D341Med (cell line): ENCODE results near the gene MOB3B.
"Not testable (repeated sequence)": the region's sequence is repeated elsewhere in the genome, so short reads cannot be mapped to it uniquely, and the experiment has no call there.

ENCODE experiments used
- DNase-seq: peaks from one replicate; pipeline ENCODE4 v3.0.0; 2012; ENCODE audit warnings: low spot score

MOB3B gene

DNA sequence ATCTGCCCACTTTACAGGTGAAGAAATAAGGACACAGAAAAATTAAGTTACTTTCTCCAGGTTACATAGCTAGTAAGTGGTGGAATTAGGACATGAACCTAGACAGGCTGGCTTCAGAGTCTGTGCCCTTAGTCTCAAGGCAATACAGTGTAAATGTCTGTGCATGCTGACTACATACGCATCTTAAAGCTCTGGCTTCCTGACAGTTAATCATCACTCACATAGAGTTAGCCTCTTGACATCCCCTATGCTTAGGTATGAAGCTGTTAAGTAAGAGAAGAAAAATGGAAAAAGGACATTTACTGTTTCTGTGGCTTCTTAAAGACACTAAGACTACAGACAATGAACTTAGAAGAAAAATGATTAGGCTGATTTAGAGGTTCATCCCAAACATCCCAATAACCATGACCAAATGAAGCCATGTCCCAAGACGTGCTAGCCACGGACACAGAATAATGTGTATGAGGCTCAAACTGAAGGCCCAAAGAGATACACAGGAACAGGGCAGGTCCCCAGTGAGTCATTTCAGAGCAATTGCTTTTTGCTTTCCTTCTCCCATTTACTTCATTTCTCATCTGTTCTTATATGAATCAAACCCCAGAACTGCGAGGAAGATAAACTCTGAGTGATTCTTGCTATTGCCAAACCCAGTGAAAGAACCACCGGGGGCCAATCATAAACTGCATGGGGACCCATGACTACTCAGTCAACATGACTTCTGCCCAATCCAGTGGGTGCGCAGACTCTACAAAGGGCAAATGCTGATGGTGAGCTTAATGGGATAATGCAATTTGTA lies 105.5 kb downstream of the MOB3B start:
- DNase-seq, result no peak

DNA sequence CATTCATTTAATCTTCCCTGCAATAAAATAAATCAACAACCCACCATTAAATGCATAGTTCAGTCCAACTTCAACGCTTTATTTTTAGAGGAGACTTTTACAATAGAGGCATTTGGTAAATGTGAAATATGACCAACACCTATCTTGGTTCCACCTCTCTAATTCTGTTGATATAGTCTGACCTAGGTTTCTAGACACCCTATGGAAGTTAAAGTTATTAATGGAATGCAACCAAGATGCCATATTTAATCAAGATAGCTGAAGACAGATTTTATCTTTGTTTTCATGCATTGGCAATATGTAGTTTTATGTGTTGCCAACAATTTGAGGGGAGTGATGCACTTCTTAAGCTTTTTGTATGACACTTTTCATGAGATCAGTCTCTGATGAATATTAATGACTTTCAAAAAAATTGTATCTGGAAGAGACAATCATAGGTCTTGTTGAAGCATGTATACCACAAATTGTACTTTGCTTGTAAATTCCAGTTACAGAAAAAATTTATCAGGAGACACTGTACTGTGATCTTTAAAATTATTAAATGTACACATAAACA lies 107.3 kb downstream of the MOB3B start:
- no peak for DNase-seq

DNA sequence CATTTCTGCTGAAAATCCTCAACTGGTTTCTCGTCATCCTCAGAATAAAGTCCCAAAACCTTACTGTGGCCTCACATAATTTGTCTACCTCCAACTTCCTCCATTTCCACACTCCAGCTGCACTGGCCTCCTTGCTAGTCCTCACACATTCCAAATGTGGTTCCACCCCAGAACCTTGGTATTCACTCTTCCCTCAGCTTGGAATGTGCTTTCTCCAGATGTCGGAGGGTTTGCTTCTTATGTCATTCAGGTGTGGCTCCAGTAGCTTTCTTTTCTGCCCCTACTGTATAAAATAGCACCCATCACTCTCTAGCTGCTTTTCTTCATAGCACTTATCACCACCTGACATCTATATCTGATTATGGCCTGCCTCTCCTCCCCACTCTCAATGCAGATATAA lies 108.0 kb downstream of the MOB3B start:
- no peak for DNase-seq

DNA sequence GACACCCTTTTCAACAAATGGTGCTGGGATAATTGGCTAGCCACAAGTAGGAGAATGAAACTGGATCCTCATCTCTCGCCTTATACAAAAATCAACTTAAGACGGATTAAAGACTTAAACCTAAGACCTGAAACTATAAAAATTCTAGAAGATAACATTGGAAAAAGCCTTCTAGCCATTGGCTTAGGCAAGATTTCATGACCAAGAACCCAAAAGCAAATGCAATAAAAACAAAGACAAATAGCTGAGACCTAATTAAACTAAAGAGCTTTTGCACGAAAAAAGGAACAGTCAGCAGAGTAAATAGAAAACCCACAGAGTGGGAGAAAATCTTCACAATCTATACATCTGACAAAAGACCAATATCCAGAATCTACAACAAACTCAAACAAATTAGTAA lies 110.1 kb downstream of the MOB3B start:
- DNase-seq, result not testable (repeated sequence)

DNA sequence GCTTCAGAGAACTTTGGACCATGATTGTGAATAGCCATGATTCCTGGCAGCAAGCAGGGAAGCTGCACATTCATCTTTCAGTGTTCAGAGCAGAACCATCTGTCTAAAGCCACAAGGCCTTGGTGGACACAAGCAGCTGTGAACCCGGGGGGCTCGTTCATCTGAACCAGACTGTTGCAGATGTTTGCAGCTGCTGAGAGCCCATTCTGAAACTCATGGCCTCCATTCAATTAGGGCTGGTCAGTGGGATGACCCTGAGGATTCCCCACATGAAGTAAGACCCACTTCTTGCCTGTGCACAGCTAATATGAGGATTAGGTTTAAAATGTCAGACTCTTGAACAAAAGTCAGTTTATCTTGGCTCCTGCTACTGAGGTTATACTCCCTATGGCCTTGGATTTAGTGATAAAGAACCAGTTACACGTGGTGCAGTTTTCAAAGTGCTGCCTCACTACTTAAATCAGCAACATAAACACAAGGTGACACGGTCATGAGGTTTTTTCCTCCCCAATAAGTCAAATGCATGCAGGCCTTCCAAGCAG lies 115.3 kb downstream of the MOB3B start:
- DNase-seq, result no peak

DNA sequence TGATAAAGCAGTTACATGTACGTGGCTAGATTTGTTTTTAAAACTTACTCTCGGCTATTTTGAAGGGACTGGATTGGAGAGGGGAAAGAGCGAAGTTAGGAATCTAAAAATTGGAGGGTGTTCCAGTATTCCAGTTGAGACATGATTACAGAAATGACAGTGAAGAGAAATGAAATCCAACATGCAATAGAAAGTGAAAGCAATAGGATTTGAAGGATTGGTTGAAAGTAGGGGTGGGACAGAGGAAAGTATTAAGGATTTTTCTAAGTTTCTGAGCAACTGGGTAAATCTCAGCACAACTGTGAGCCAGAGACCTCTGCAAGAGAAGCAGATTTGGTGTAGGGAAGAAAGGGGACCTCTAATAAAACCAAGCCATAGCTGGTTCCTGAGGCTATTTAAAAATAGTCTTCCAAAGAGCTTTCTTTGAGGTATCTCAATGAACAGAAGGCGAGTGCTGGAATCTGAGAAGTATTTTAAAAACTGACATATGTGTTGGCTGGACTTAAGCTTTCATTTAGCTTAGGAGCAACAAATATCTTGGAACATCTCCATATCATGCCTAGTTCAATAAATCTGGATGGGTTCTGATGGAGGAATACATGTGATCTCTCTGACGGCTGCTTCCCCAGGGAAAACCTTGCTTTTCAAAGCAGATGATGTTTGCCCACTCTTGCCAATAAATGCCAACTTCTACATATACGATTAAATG lies 115.9 kb downstream of the MOB3B start:
- DNase-seq, result no peak

DNA sequence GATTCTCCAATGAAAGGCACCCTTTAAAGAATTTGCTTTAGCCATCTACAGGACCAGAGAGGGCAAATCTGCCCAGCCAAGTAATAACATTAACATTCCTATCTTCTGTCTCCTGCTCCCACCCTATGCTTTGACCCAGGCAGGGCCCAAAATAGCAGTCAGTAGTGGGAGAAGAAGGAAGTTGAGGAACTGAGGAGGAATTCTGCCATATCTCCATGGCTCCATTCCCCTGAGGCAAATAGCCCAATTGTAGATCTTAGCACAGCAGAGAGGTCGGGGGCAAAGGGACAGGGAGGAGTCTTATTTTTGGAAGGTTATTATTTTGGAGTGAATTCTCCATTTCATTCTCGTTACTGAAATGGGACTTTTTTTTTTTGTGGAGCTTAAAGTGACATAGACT lies 116.7 kb downstream of the MOB3B start:
- DNase-seq, result no peak

DNA sequence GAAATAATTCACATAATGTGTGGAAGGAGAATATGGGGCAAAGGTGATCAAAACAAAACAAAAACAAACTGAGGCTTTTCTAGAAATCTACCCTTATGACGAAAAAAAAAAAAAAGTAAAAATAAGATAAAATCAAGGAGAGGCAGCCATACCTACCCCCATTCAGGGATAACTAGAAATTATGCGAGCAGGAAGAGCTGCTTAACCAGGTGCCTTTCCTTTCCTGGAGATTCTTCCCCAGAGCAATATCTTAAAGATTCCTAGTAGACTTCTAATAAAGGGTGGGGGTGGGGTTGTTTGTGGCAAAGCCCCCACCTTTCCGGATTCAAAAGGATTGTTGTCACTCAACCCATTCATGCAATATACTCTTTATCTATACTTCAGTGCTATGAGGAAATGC lies 117.5 kb downstream of the MOB3B start:
- no peak for DNase-seq

DNA sequence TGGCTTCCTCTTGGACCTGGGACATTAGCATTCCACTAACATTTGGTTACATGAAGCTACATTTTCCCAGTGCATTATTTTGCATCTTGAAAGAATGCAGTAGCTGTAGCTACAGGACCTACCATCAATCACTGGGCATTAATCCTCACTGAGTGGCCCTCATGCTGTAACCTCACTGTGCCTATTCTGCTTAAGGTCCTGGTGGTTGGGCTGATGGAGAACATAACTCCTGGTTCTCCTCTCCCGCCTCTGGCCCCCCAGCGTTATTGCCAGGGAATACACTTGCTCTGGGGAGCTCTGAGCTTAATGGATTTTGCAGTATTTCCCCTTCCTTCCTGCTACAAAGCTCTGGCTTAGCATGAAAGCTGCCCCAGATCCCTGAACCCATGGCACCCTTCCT lies 121.1 kb downstream of the MOB3B start:
- DNase-seq, result no peak

DNA sequence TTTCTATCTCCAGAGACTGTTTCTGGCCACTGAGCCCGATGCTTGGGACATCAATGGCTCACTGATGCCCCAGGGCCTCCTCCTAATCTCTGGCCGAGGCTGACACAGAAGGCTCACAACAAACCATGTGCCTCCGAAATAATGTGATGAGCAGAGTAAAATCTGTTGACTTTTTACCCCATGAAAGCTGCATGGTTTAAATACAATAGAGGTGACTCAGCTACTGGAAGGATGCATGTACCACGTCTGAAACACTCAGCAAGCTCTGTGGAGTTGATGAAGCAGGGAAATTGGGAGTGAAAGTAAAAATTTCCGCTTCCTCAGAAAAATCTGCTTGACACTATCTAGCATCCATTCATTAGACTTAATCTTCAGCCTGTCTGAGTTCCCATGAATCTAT lies 121.6 kb downstream of the MOB3B start:
- no peak for DNase-seq

DNA sequence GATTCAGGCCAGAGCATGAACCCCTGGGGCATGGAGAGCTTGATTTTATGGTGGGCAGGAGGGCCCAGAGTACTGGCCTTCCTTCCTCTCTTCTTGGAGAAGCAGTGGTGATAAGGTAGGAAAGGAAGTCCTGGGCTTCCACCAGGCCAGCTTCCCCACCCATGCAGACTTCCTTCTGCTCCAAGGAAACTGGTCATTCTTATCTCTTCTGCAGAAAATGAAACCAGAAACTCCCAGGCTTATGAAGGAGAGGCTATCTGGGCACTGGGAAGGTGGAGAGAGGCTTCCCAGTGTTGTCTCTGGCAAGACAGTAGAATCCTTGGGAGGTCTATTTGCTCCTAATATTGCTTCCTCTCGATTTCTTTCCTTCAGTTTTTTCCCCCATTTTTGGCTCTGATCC lies 122.1 kb downstream of the MOB3B start:
- DNase-seq, result no peak

DNA sequence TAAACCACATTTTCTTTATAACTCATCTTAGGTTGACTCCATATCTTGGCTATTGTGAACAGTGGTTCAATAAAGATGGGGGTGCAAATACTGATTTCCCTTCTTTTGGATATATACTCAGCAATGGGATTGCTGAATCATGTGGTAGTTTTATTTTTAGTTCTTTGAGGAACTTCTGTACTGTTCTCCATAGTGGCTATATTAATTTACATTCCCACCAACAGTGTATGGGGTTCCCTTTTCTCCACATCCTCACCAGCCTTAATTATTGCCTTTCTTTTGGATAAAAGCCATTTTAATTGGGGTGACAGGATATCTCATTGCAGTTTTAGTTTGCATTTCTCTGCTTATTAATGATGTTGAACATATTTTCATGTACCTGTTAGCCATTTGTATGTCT lies 125.0 kb downstream of the MOB3B start:
- no peak for DNase-seq

DNA sequence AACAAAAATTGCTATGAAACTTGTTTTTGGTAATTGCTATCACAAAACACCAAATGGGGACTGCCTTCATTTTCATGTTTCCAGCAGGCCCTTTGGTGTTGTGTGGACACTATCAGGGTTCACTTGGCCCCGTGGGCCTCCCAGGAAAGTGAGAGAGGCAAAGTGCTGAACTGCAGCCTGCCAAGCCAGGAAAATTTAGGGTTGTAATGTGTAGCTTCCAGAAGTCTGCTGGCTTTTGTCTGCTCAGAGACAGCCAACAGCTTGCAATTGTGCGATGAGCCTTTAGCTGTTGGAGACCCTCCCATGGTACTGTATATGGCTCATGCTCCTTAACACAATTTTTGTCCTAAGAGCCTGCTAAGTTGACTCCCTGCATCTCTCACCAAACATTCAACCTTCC lies 127.0 kb downstream of the MOB3B start:
- no peak for DNase-seq

DNA sequence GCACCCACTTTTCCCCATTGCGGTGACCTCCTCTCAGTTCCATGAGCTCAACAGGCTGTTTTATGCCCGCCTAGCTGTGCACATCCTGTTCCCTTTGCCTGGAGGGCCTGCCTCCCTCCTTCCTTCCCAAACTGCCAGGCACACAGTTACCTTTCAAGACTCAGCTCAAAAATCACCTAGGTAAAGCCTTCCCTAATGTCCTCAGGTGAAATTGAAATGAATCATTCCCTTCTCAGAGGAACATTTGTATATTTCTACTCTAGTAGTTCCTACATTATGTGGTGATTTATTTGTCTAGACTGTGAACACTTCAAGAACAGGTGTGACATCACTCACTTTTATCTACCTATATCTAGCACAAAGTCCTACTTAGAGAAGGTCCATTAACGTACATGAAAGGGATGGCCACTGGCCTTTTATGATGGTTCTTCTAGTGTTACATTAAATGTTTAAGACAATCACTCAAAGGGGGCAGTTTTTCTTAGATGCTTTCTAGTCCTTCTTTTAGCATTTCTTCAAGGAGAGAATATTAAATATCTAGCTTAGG lies 129.2 kb downstream of the MOB3B start:
- DNase-seq, result no peak

DNA sequence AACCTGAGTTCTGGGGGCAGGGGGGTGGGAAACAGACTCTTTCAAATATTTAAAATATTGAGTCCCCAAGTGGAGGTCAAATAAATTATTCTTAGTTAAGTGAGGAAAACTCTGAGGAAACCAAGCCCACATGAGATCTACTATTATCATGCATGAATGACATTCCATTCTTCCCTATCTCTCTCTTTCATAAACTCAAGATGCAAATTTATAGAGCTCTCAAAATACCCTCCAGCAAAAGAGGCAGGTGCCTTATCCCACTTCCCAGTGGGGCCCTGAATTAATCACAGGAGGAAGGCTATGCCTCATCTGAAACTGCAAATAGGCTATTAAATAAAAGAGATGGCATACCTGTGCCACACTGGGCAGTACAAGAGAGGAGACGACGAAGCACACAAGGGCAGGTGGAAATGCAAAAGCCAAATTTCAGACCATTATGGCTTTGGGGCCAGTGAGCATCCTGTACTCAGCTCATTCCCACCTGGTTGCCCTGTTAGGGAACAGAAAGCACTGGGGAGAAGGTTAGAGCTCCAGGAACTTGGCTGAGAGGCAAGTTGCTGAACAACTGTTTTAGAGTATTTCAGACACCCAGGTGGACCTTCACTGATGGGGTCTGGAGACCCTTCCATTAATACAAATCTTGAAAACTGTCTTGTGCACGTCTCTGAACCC lies 130.5 kb downstream of the MOB3B start:
- no peak for DNase-seq

DNA sequence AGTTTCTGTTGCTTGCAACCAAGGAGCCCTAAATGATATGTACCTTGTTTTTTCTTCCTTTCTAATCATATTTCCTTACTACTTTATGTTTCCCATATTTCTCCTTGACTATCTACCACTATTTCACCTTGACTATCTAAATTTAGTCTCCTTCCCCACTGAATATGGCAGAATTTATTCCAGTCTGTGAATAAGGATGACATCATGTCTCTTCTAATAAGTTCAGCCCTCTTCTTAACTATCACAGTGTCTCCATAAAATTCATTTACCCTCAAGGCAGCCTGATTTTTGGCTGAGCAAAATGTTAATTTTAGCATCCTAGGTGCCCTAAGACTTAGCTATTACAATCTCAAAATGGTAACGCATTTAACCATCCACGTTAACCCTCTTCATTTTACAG lies 133.1 kb downstream of the MOB3B start:
- no peak for DNase-seq

DNA sequence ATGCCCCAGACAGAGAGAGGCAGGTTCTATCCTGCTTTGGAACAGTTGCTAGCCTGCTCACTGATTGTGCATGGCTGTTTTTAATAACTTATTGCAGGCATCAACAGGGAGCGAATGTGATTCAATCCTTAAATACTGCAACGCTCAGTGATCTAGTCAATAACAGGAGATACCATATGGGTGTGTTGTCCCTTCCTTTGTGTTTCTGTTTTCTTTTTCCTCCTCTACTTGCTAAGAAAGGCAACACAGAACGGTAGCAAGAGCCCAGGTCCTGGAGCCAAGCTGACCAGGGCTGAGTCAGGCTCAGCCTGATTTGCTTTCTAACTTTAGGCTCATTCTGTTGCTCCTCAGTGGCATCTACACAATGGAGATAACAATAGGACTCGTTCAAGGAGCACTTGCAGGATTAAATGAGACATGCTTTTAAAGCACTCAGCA lies 134.1 kb downstream of the MOB3B start:
- no peak for DNase-seq

DNA sequence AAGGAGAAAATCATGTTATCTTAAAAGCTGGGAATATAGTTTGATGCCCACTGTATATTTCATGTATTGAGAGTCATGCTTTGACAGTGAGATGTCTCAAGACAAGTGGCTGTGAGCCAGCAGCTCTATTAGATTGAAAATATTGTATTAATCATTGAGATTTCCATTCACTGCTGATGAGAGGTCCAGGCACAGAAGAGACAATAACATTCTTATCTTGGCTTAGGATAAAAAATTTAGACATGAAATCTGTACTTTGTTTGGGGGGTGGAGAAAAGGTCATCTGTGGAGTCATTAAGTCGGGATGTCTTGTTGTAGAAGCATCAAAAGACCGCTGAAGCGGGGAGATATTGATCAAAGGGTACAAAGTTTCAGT lies 134.8 kb downstream of the MOB3B start:
- DNase-seq, result no peak

DNA sequence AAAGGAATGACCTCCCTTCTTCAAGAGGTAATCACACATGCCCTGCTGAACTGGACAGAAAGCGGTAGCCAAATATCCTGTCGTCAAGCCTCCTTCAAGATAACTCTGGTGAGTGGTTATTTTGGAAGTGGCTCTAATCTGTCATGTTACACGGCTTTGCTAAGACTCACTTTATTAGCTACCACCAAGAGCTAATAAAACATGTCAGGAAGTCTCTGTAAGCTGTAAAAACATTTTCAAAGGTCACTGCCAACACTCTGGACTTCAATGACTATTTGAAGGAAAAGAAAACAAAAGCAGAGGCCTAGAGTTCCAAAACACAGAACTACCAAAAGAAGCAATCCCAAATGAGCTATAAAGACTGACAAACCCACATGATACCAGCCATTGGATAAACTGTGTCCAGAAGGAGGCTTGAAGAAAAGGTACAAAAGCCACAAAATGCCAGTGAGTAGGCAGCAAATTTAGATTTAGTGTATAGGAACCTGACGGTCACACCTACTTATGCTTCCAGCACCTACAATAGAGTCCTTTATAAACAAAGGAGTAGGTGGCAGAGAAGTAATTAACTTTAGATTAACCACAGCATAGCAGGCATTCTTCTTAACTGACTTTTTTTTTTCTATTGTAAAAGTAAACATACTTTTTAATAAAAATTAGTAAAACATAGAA lies 135.3 kb downstream of the MOB3B start:
- no peak for DNase-seq

DNA sequence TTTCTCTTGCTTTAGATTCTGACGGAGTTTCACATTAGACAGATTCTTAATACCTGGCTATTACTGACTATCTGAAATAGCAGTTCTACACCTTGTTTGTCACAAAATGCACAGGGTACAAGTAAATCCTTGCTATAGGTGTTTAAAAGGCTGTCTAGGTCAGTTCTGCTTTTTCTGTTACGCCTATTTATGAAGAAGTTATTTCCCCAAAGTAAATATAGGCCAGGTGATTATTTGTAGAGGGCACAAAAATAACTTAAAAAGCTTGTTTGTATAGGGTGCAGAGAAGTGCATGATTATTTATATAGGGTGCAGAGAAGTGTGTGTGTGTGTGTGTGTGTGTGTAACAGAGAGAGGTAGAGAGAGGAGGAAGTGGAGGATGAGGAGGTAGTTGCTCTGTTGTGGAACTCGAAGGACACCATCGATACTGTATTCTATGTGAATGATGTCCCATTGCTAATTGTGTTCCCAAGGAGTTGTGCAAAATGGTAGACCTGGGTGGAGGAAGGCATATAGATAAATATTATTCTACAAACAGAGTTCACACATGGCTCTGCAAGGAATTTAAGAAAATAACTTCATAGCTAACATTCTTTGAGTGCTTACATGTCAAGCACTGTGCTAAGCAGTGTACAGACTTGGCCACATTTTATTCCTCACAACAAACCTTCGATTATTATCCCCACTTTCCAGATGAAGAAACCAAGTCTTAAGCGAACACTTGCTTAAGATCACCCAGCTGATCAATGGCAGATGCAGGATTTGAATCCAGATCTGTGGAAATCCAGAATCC lies 136.4 kb downstream of the MOB3B start:
- no peak for DNase-seq

DNA sequence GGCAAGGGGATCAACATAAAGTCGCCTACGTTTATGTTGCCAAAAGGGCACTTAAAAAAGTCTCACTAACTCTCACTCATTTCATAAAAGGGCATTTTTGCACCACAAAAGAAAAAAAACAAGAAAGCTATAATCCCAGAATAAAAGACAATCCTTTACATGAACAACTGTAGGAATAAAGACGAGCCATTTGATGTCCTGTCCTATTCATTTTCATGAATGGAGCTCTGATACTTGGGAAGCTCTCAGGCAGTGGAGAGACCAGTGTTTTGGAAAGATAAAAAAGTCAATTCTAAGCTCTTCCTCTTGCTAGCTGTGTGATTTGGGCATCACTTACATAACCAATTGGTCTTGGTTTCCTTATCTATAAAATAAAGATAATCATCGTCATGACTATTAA lies 137.2 kb downstream of the MOB3B start:
- DNase-seq, result no peak
